B cell (primary cell): Measurements from ENCODE around the gene BABAM2. TPM values are rescaled to one million over a fixed set of nuclear protein-coding genes. Genes with fewer than 3 reads are reported as not detected.

Experiments used
- ATAC-seq: fragments of 200-7000 bp; cut with Tn5 transposase; one replicate; pipeline ENCODE4 v1.10.0; 2021; ENCODE audit warnings: low read depth, mild to moderate bottlenecking, moderate number of reproducible peaks, moderate library complexity
- CTCF ChIA-PET: fragments of 350-600 bp; sonication (Branson Sonifier 250); formaldehyde crosslinking; loops from one replicate; lab custom pipeline; 2021; ENCODE audit warnings: antibody characterized with exemption, inconsistent platforms; lab: Charles Lee
- POLR2A ChIA-PET: fragments of 350-600 bp; sonication (Branson Sonifier 250); formaldehyde crosslinking; loops from one replicate; lab custom pipeline; 2021; ENCODE audit warnings: antibody characterized with exemption; lab: Charles Lee
- DNase-seq: peaks from one replicate; pipeline ENCODE4 v3.0.0; 2013
- H2AFZ ChIP-seq: 2 replicates; pipeline ENCODE4 v1.6.1; 2012; ENCODE audit warnings: mild to moderate bottlenecking, low read depth, low read length; ENCODE audit not compliant: insufficient read depth, poor library complexity, severe bottlenecking
- H3K27ac ChIP-seq, 2 donors: 1 replicate in 1 of 2; 2 replicates in 1 of 2; pipeline ENCODE4 v1.5.1; 2012 to 2013; ENCODE audit warnings: low read length in 2 of 2, mild to moderate bottlenecking in 2 of 2, moderate library complexity in 1 of 2
- H3K27me3 ChIP-seq, 4 experiments: fragments of 200-600 bp in 1 of 4; sonication (generic) in 1 of 4; replicated peaks in 1 of 4; 1 replicate in 2 of 4; 2 replicates in 2 of 4; pipeline versions ENCODE4 v1.6.1 to v1.7.0; 2013 to 2016; ENCODE audit warnings: low read length in 3 of 4, mild to moderate bottlenecking in 2 of 4, mixed read lengths in 1 of 4, moderate library complexity in 1 of 4; ENCODE audit not compliant: insufficient read depth in 4 of 4, control insufficient read depth in 3 of 4; ENCODE audit errors: control extremely low read depth in 1 of 4
- H3K36me3 ChIP-seq, 2 experiments: replicated peaks in 1 of 2; 1 replicate in 1 of 2; 2 replicates in 1 of 2; pipeline versions ENCODE4 v1.6.1 to v1.7.1; 2013; ENCODE audit warnings: low read length in 1 of 2; ENCODE audit not compliant: insufficient read depth in 2 of 2, control insufficient read depth in 1 of 2; ENCODE audit errors: control extremely low read depth in 1 of 2, extremely low read depth in 1 of 2
- H3K4me1 ChIP-seq, 2 donors: fragments of 200-600 bp in 1 of 2; sonication (generic) in 1 of 2; 1 replicate in 1 of 2; 2 replicates in 1 of 2; pipeline versions ENCODE4 v1.5.1 to v1.6.1; 2013 to 2017; ENCODE audit warnings: low read length in 2 of 2; ENCODE audit not compliant: control insufficient read depth in 2 of 2, insufficient read depth in 2 of 2
- H3K4me2 ChIP-seq: replicated peaks from 2 replicates; pipeline ENCODE3; 2012; ENCODE audit warnings: mild to moderate bottlenecking, low read depth, low read length; ENCODE audit not compliant: poor library complexity, severe bottlenecking
- H3K4me3 ChIP-seq, 5 experiments: fragments of 200-600 bp in 1 of 5; sonication (generic) in 1 of 5; 1 replicate in 3 of 5; 2 replicates in 2 of 5; pipeline versions ENCODE4 v1.5.1 to v1.7.0; 2011 to 2016; ENCODE audit warnings: low read length in 4 of 5, mild to moderate bottlenecking in 4 of 5, low read depth in 2 of 5, control low read depth in 1 of 5, moderate library complexity in 1 of 5; ENCODE audit not compliant: insufficient read depth in 1 of 5; ENCODE audit errors: control extremely low read depth in 1 of 5, extremely low read depth in 1 of 5
- H3K79me2 ChIP-seq: fragments of 200-600 bp; sonication (generic); one replicate; pipeline ENCODE4 v1.6.0; 2016; ENCODE audit warnings: low read length; ENCODE audit not compliant: control insufficient read depth, insufficient read depth
- H3K9ac ChIP-seq: fragments of 200-600 bp; sonication (generic); 2 replicates; pipeline ENCODE4 v1.6.1; 2017; ENCODE audit warnings: mild to moderate bottlenecking, low read length, moderate library complexity
- H3K9me3 ChIP-seq, 3 donors: one replicate each; pipeline versions ENCODE4 v1.6.1 to v1.7.1; 2013; ENCODE audit warnings: low read length in 2 of 3; ENCODE audit not compliant: control insufficient read depth in 2 of 3, insufficient read depth in 1 of 3; ENCODE audit errors: control extremely low read depth in 1 of 3
- H4K20me1 ChIP-seq: 2 replicates; pipeline ENCODE4 v1.6.0; 2012; ENCODE audit warnings: mild to moderate bottlenecking, low read length; ENCODE audit not compliant: insufficient read depth, control insufficient read depth, poor library complexity, severe bottlenecking
- H3K27ac Mint-ChIP-seq: one replicate; pipeline ENCODE4 v1.8.0; 2021; ENCODE audit warnings: mixed read lengths
- H3K27me3 Mint-ChIP-seq: one replicate; pipeline ENCODE4 v1.8.0; 2021; ENCODE audit warnings: mixed read lengths
- H3K4me1 Mint-ChIP-seq: one replicate; pipeline ENCODE4 v1.8.0; 2021; ENCODE audit warnings: mixed read lengths
- H3K4me3 Mint-ChIP-seq: one replicate; pipeline ENCODE4 v1.8.0; 2021; ENCODE audit warnings: mixed read lengths
- H3K9me3 Mint-ChIP-seq: one replicate; pipeline ENCODE4 v1.8.0; 2022; ENCODE audit warnings: mixed read lengths; ENCODE audit not compliant: insufficient read depth
- CTCF ChIP-seq: fragments of 200-600 bp; IDR thresholded peaks from one replicate; pipeline ENCODE4 v1.8.0; 2022; ENCODE audit warnings: antibody characterized with exemption, mild to moderate bottlenecking
- EZH2 ChIP-seq: IDR thresholded peaks from 2 replicates; pipeline ENCODE4 v1.6.1; 2012; ENCODE audit warnings: borderline replicate concordance, low read depth, mild to moderate bottlenecking, moderate library complexity, low read length; ENCODE audit not compliant: insufficient read depth, poor library complexity, severe bottlenecking
- WGBS: methylation state at CpG from one replicate; pipeline ENCODE4 v1.1.5; 2013; ENCODE audit warnings: missing lambda C conversion rate; ENCODE audit not compliant: insufficient coverage; 5-methylcytosine and 5-hydroxymethylcytosine counted together
- intact Hi-C: fragments of 100-400 bp; cut with micrococcal nuclease; formaldehyde crosslinking; loops from one replicate; pipeline ENCODE4 v1.10.0; 2022
- polyA plus RNA-seq: library from polyadenylated mRNA; depleted of rRNA; stranded (reverse); fragments of >200 nt; gene quantifications from 2 replicates; pipeline ENCODE4 v1.2.3, GENCODE V29; 2012
- total RNA-seq, 2 donors: library from RNA; stranded (reverse); fragments of 120-200 nt in 1 of 2; gene quantifications; 1 replicate in 1 of 2; 2 replicates in 1 of 2; pipeline versions ENCODE4 v1.2.3 to v1.2.4, GENCODE V29; 2013 to 2022

Gene BABAM2
- total and polyA plus RNA-seq, 2 donors (not counting 1 experiment from before 2014, with no cell fraction given) = 22.3 to 69.6 TPM

- H3K9ac ChIP-seq = no peak overlapping the region
- ChIA-PET POLR2A (no interaction called here), CTCF (no interaction called here)
- peaks cover 3% of the 10 kb centered on the region for H3K4me1 Mint-ChIP-seq
- H3K79me2 ChIP-seq = no peaks in the 10 kb centered on the region
- no peak overlapping the region for H3K4me3 Mint-ChIP-seq
- no peak overlapping the region for H3K4me3 ChIP-seq
- peaks cover 5 to 7% of the 10 kb centered on the region in 2 experiments for H3K36me3 ChIP-seq
- H2AFZ ChIP-seq = no peak overlapping the region
- ATAC-seq (no peak), DNase-seq (no peak)
- TF ChIP-seq CTCF (no peak), EZH2 (no peak)
- H4K20me1 ChIP-seq = no peaks in the 10 kb centered on the region
- no peaks in the 10 kb centered on the region for H3K9me3 Mint-ChIP-seq
- no CpG with 5 or more reads among the region's 2 CpGs for WGBS
- H3K27ac Mint-ChIP-seq = no peak overlapping the region
- no peaks in the 10 kb centered on the region for H3K4me1 ChIP-seq
- intact Hi-C loops = no loop called here
- no peak overlapping the region for H3K27ac ChIP-seq
- H3K27me3 ChIP-seq = no peaks in the 10 kb centered on the region
- H3K9me3 ChIP-seq = no peaks in the 10 kb centered on the region
- H3K27me3 Mint-ChIP-seq = no peaks in the 10 kb centered on the region
- H3K4me2 ChIP-seq = no peak overlapping the region
These were observed 237.9 kb downstream of the BABAM2 start for GRCh38 chr2:28128281-28128950.

GRCh38 chr2:28129955-28130695 is 239.6 kb downstream of the BABAM2 start:
- Histone ChIP-seq H3K9me3 (no peaks in the 10 kb centered on the region), H3K36me3 (peaks cover 5 to 7% of the 10 kb centered on the region in 2 experiments), H3K4me2 (no peak overlapping the region), H3K79me2 (no peaks in the 10 kb centered on the region), H3K27me3 (no peaks in the 10 kb centered on the region), H2AFZ (no peak overlapping the region), H3K27ac (no peak overlapping the region), H3K9ac (no peak overlapping the region), H3K4me3 (no peak overlapping the region), H4K20me1 (no peaks in the 10 kb centered on the region), H3K4me1 (no peaks in the 10 kb centered on the region)
- no peak overlapping the region for H3K4me3 Mint-ChIP-seq
- DNase-seq (no peak), ATAC-seq (no peak)
- TF ChIP-seq EZH2 (no peak), CTCF (no peak)
- WGBS = no CpG with 5 or more reads among the region's 4 CpGs
- intact Hi-C loops = no loop called here
- no peaks in the 10 kb centered on the region for H3K9me3 Mint-ChIP-seq
- ChIA-PET POLR2A (interaction anchor here (0.7 kb wide), 1 partner anchor 1209 kb away, joined by 4 read pairs; no protein-coding TSS in a partner anchor), CTCF (no interaction called here)
- no peak overlapping the region for H3K27ac Mint-ChIP-seq
- peaks cover 9% of the 10 kb centered on the region for H3K4me1 Mint-ChIP-seq
- H3K27me3 Mint-ChIP-seq = no peaks in the 10 kb centered on the region
